Activated T-helper 9 cell treated with anti-CD3 and anti-CD28 coated beads, Interleukin-2, amount 50 U/mL, for 16 hours (primary cell): Measurements from ENCODE around the gene PRR20D.
"Not testable (repeated sequence)": the region's sequence is repeated elsewhere in the genome, so short reads cannot be mapped to it uniquely, and the experiment has no call there.

Experiments used
- DNase-seq: peaks from one replicate; pipeline ENCODE4 v3.0.0-alpha.2; 2020; ENCODE audit warnings: low read depth

Gene PRR20D

DNA sequence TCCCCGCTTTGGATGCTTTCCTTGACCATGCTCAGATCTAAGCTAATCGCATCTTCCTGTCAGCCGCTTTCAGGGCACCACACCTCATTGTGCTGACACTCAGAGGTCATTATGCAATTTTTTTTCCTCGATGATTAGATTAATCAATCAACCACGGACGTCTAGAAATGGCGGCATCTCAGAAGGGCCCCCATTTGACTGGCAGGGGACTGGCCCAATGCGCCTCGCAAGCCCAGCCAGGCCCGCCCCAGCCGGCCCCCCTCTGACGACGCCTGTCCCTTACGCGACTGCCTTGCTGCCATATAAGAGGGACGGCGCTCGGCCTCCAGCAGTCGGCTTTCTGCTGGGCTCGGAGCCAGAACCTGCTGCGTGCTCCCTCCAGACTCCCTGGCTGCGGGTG is at the start of gene PRR20D:
PRR20D (plus strand) TSS at position 301 of the 400 bp plus-strand sequence. CDS start 387 bp downstream, outside the sequence.
- DNase-seq = not testable (repeated sequence)

DNA sequence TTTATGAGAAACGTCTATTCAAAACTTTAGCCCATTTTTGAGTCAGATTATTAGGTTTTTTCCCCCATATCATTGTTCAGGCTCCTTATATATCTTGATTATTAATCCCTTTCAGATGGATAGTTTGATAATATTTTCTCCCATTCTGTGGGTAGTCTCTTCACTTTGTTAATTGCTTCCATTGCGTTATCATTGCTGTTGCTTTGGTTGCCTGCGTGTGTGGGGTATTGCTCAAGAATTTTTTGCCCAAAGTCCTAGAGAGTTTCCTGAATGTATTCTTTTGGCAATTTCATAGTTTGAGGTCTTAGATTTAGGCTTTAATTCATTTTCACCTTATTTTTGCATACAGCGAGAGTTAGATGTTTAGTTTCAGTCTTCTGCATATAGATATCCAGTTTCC is 45.5 kb upstream of the PRR20D start:
- DNase-seq = no peak

DNA sequence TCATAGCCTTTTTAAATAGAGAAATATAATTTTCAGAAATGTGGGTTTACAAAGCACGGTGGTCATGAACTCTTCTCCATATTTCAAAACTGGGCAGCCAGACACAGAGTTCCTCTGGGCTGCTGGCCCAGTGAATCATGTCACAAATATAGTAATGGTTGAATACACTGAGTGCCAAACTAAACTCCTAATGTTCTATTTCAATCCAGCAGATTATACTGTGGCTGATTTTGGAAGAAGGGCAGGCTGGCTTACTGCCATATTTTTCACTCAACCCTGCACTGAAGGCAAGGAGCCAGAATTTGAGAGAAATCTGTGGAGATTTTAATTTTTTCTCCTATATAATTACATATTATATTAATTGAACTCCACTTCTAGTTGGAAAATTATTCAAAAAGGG is 36.8 kb upstream of the PRR20D start:
- no peak for DNase-seq

DNA sequence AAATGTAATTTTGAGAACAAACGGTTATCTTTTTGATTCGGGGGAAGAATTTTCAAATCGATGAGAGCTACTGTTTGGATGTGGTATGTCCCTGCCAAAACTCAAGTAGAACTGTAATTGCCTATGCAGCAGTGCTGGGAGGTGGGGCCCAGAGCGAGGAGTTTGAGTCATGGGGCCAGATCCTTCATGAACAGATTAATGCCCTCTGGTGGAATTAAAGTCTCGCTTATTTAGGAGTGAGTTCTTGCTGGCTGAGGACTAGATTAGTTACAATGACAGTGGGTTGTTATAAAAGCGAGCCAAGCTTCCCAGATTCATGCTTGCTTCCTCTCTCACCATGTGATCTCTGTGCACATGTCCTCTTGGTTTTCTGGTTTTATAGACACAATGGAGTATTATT is 31.5 kb upstream of the PRR20D start:
- no peak for DNase-seq

DNA sequence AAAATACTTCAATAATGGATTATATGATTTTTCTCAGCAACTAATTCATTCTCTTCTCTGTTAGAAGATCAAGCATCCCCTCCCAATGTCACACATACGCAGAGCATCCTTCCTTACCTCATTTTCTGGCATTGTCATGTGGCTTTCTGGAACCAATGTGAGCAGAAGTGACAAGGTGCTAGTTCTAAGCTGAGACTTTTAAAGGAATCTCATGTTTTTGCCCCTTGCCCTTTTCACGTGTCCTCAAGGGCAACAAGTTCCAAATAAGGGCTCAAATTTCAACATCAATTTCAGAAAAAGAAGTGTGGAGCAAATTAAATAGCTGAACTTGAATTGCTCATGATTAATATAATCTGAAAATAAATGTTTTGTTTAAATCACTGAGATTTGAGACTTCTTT is 24.3 kb upstream of the PRR20D start:
- DNase-seq = no peak

DNA sequence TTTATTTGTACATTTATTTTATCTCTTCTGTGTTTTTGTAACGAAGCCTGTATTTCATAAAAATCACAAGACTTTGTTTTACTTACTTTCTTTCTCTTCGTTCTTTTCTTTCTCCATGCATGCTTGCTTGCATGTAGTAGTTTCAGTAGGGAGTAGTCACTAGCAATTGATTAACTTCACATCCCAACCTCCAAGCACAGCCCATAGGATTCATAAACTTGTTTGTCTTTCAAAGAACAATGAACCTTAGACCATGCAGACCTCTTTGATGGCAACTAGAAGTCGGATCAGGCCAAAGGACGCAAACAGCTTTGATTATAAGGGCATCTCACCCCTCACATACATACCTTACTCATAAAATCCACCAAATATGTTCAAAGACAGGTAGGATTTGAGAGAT is 22.8 kb upstream of the PRR20D start:
- DNase-seq = no peak

DNA sequence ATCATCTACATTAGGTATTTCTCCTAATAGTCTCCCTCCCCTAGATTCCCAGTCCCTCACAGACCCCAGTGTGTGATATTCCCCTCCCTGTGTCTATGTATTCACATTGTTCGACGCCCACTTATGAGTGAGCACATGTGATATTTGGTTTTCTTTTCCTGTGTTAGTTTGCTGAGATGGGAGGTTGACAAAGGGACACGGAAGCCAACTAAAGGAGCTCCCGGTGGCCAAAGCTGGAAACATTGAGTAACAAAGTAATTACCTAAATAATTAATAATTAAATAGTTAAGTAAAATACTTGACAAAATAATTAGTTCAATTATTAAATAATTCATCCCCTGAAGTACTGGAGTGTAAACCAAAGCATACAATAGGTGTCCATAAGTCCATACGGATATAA is 21.4 kb upstream of the PRR20D start:
- no peak for DNase-seq

DNA sequence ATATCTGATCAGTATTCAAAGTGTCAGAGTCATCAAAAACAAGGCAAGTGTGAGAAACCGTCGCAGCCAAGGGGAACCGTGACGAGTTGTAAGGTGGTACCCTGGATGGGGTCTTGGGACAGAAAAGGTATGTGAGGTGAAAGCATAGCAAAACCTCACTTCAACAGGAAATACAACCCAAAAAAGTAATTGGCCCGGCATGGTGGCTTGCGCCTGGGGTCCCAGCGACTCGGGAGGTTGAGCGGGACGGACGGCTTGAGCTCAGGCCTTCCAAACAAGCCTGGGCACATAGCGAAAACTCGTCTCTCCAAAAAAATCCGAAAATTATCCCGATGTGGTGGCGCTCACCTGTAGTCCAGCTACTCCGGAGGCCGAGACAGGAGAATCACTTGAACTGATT is 20.7 kb upstream of the PRR20D start:
- DNase-seq = not testable (repeated sequence)

DNA sequence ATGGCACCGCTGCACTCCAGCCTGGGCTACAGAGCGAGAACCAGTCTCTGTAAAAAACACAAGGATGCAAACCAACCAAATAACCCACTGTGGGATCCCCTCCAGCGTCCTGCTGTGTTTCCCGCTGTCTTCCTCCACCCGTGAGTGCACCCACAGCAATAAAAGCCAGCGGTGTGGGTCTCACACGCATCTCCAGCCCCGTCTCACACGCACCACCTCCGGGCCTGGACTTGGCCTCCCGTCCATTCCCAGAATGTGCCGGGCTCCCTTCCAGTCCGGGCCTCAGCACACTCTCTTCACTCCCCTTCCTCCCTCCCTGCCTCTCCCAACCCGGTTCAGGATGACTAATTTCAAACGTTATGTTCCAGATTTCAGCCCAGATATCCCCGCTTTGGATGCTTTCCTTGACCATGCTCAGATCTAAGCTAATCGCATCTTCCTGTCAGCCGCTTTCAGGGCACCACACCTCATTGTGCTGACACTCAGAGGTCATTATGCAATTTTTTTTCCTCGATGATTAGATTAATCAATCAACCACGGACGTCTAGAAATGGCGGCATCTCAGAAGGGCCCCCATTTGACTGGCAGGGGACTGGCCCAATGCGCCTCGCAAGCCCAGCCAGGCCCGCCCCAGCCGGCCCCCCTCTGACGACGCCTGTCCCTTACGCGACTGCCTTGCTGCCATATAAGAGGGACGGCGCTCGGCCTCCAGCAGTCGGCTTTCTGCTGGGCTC is 20.0 kb upstream of the PRR20D start, which contains the start of gene PRR20A:
PRR20A (plus strand) TSS at position 684 of the 734 bp plus-strand sequence. CDS start 387 bp downstream, outside the sequence.
- DNase-seq = not testable (repeated sequence)

DNA sequence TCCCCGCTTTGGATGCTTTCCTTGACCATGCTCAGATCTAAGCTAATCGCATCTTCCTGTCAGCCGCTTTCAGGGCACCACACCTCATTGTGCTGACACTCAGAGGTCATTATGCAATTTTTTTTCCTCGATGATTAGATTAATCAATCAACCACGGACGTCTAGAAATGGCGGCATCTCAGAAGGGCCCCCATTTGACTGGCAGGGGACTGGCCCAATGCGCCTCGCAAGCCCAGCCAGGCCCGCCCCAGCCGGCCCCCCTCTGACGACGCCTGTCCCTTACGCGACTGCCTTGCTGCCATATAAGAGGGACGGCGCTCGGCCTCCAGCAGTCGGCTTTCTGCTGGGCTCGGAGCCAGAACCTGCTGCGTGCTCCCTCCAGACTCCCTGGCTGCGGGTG is 13.2 kb upstream of the PRR20D start, which contains the start of gene PRR20B:
PRR20B (plus strand) TSS at position 301 of the 400 bp plus-strand sequence. CDS start 387 bp downstream, outside the sequence.
- DNase-seq = not testable (repeated sequence)

DNA sequence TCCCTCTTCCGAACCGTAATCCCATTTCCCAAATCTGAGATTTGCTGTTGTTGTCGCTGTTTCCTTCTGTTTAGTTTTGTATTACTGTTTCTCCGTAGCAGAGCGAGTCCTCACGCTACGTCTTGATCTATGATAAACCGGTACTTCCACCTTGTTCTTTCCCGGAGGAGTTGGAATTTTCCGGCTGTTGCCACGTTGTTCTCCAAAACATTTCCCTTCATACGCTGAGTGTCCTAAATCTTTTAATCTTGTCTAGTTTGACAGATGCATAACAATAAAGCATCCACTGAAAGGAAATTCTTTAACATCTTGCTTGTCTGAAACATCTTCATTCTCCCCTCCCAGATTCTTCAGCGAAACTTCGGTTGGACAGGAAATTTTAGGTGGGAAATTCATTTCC is 12.3 kb upstream of the PRR20D start:
- DNase-seq = not testable (repeated sequence)

DNA sequence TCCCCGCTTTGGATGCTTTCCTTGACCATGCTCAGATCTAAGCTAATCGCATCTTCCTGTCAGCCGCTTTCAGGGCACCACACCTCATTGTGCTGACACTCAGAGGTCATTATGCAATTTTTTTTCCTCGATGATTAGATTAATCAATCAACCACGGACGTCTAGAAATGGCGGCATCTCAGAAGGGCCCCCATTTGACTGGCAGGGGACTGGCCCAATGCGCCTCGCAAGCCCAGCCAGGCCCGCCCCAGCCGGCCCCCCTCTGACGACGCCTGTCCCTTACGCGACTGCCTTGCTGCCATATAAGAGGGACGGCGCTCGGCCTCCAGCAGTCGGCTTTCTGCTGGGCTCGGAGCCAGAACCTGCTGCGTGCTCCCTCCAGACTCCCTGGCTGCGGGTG is 6.7 kb upstream of the PRR20D start, which contains the start of gene PRR20C:
PRR20C (plus strand) TSS at position 301 of the 400 bp plus-strand sequence. CDS start 387 bp downstream, outside the sequence.
- DNase-seq = not testable (repeated sequence)

DNA sequence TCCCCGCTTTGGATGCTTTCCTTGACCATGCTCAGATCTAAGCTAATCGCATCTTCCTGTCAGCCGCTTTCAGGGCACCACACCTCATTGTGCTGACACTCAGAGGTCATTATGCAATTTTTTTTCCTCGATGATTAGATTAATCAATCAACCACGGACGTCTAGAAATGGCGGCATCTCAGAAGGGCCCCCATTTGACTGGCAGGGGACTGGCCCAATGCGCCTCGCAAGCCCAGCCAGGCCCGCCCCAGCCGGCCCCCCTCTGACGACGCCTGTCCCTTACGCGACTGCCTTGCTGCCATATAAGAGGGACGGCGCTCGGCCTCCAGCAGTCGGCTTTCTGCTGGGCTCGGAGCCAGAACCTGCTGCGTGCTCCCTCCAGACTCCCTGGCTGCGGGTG is 6.5 kb downstream of the PRR20D start, which contains the start of gene PRR20E:
PRR20E (plus strand) TSS at position 301 of the 400 bp plus-strand sequence. CDS start 387 bp downstream, outside the sequence.
- DNase-seq = not testable (repeated sequence)

DNA sequence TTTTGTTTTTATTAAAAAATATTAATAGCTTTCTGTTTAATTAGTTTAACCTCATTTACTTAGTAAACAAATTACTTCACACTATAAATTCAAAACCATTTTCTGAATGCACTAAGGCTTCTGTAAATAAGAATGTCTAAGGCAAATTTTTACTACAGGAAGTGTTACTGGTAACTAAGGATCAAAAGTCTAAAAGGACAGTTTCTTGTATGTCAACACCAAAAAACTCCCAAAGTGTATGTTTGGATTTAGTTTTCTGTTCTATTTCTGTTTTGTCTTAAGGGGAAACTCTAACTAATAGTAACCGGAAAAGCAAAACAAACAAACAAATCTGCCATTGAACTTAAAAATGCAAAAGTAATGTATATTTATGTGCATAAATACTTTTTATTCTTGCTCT is 31.2 kb downstream of the PRR20D start:
- DNase-seq = no peak

DNA sequence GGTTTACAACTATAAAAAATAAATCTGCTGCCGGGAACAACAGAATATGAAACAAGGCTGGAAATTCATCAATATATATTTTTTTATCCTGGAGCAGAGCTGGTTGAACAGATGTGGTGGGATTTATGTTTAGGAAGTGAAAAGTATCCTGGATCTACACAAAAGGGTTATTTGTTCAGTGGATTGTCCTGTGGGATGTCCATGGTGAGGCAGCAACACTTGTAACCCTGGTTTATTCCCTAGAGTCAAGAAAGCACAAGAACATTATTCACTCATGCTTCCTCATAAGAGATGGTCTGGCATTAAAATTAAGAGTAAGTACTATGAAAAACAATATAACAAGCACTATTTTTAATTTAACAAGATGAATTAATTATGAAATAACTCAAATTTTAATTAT is 52.6 kb downstream of the PRR20D start:
- no peak for DNase-seq
